SW 1271 (cell line): Measurements from ENCODE around the gene EDDM3A.

Experiments
- DNase-seq, 2 experiments: peaks; one replicate each; lab custom pipeline; 2025; lab: John Stamatoyannopoulos, UW

The EDDM3A gene

DNA sequence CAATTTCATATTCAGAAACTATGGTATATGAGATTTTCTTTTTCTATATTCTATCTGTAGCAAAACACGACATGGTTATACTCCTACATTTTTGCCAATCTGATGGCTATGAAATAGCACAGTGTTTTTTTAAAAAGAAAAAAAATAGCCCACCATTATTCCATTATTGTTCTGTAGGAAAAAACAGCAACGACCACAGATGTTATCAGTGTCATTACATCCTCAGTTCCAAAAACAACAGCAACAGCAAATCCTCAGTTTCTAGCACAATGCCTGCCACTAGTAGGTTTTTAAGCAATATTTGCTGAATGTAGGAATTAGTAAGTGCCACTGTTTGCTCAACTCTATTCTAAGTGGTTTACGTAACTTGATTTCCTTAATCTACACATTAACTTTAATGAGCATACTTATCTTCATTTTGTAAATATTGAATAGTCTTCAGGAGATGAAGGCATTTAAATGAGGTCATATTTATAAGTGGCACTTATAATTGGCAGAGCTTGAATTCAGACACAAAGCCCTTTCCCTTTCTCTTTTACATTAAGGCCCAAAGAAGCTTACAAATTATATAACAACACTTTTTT lies 43.6 kb downstream of the EDDM3A start:
- no peak for DNase-seq

- DNase-seq: no peak
Measured at GRCh38 chr14:20790464-20791116, 44.9 kb downstream of the EDDM3A start.

- no peak for DNase-seq
Measured at GRCh38 chr14:20791187-20791586, 45.5 kb downstream of the EDDM3A start.

- no peak for DNase-seq
Measured at GRCh38 chr14:20791597-20791996, 45.9 kb downstream of the EDDM3A start.

- no peak for DNase-seq
Measured at GRCh38 chr14:20792556-20792955, 46.9 kb downstream of the EDDM3A start.

DNA sequence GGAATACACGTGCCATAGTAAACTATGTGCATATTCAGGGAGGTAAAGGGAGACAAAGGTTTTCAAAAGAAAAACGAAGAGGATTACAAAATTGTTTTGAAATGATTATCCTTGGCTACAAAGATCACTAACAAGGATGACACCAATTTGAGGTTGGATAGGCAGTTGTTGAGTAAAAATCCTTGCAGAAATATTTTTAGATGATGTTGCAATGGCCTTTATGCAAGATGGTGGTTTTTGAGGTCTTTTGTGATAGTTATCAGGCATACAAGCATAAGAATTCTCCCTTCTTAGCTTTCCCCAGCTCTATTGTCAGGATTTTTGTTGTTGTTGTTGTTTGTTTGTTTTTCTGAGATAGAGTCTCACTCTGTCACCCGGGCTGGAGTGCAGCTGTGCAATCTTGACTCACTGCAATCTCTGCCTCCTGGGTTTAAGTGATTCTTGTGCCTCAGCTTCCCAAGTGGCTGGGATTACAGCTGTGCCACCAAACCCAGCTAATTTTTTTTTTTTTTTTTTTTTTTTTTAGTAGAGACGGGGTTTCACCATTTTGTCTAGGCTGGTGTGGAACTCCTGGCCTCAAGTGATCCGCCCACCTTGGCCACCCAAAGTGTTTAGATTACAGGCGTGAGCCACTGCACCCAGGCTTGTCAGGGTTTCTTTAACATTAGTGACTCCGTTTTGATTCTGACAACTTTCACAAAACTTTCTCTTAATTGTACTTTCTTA lies 49.1 kb downstream of the EDDM3A start:
- no peak for DNase-seq

DNA sequence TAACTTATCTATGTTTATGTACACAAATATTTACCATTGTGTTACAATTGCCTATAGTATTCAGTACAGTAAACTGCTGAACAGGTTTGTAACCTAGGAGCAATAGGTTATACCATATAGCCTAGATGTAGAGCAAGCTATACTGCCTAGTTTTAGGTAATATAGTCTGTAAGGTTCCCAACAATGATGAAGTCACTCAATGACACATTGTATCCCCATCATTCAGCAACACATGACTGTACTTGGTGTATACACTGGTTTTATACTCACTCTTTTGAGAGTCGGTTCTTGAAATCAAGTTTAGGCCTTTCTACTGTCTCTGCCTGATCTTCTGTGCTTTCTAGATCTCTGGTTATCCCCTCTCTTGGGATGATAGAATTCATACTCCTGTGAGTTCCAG lies 51.5 kb downstream of the EDDM3A start:
- no peak for DNase-seq
